ENCODE results near the gene EHBP1L1.

DNA sequence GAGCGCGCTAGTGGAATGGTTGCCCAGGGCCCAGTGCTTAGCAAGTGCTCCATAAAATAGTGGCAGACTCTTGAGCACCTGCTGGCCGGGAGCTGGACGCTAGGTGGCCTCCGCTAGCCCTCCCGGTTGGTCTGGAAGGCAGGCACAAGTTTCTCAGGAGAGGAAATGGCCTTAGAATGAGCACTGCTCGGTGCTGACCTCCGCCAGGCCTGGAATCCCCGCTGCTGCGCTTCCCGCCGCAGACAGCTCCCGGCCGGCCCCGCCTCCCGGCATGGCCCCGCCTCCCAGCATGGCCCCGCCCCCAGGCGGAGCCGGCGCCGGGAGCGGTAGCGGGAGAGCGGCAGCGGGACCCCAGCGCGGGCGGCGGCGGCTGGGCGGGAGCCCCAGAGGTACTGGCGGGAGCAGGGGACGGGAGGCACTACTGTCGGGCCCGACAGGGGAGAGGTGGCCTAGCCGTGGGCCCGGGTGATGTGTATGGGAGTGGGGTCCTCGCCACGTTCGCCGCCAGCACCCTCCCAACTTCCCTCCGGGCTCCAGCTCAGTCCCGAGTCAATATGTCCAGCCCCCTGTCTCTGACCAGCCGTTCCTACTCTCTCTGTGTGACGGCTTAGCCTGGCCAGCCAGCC, 62.1 kb downstream of the EHBP1L1 start, which contains the start of gene SIPA1:
- TF ChIP-seq, protein P1, sequence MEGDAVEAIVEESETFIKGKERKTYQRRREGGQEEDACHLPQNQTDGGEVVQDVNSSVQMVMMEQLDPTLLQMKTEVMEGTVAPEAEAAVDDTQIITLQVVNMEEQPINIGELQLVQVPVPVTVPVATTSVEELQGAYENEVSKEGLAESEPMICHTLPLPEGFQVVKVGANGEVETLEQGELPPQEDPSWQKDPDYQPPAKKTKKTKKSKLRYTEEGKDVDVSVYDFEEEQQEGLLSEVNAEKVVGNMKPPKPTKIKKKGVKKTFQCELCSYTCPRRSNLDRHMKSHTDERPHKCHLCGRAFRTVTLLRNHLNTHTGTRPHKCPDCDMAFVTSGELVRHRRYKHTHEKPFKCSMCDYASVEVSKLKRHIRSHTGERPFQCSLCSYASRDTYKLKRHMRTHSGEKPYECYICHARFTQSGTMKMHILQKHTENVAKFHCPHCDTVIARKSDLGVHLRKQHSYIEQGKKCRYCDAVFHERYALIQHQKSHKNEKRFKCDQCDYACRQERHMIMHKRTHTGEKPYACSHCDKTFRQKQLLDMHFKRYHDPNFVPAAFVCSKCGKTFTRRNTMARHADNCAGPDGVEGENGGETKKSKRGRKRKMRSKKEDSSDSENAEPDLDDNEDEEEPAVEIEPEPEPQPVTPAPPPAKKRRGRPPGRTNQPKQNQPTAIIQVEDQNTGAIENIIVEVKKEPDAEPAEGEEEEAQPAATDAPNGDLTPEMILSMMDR (IDR thresholded peaks at IDR 0.05; ENCODE audit: control extremely low read depth in 1 of 3, insufficient read depth in 1 of 3, low read depth in 1 of 3, low read length in 3 of 3): peak in 2 of 3 experiments; percentile 60 to 71; a peak in 3 of 4 replicates
- peak; percentile 70 for TF ChIP-seq TAF7 (optimal IDR thresholded peaks at IDR 0.05; ENCODE audit: borderline replicate concordance, low read depth, low read length)
- peak; percentile 40 for TF ChIP-seq SAP30 (IDR thresholded peaks at IDR 0.05; ENCODE audit: insufficient read depth, insufficient replicate concordance, low read length)
- TF ChIP-seq NRF1 (IDR thresholded peaks at IDR 0.05; ENCODE audit: low read depth, low read length): no peak
- TF ChIP-seq HDAC2 (IDR thresholded peaks at IDR 0.05; ENCODE audit: borderline replicate concordance in 1 of 2, low read depth in 2 of 2, low read length in 2 of 2): no peak; a peak in 1 of 4 replicates
